SK-N-SH treated with all-trans-retinoic acid at 6 μM for 48 hours (cell line): ENCODE measurements around the gene CD79A.

ENCODE experiments used
- ATAC-seq: fragments of 200-7000 bp; cut with Tn5 transposase; 3 replicates; pipeline ENCODE4 v1.9.1; 2020; ENCODE audit warnings: mild to moderate bottlenecking, moderate library complexity
- ARNTL ChIP-seq: fragments of 450-650 bp; formaldehyde crosslinking; IDR thresholded peaks from 2 replicates; pipeline ENCODE4 v1.5.0; 2020; ENCODE audit warnings: low read depth, mild to moderate bottlenecking, moderate library complexity, borderline replicate concordance
- CREB5 ChIP-seq: fragments of 250-450 bp; sonication (Bioruptor Pico); IDR thresholded peaks from 2 replicates; pipeline ENCODE4 v1.5.1; 2020; ENCODE audit warnings: low read depth, mild to moderate bottlenecking, moderate library complexity
- CSDC2 ChIP-seq: fragments of 250-450 bp; sonication (Bioruptor Pico); IDR thresholded peaks from 2 replicates; pipeline ENCODE4 v1.5.0; 2020; ENCODE audit warnings: mild to moderate bottlenecking, moderate library complexity
- ESRRG ChIP-seq: fragments of 250-450 bp; sonication (Bioruptor Pico); IDR thresholded peaks from 2 replicates; pipeline ENCODE4 v1.6.1; 2021; ENCODE audit warnings: mild to moderate bottlenecking
- GLIS3 ChIP-seq: fragments of 250-450 bp; sonication (Bioruptor Pico); IDR thresholded peaks from 2 replicates; pipeline ENCODE4 v1.5.0; 2020; ENCODE audit warnings: mild to moderate bottlenecking, moderate library complexity
- ISL1 ChIP-seq: fragments of 250-450 bp; sonication (Bioruptor Pico); IDR thresholded peaks from 2 replicates; pipeline ENCODE4 v2.1.2; 2022; ENCODE audit warnings: mild to moderate bottlenecking, moderate library complexity
- OSR1 ChIP-seq: fragments of 250-450 bp; sonication (Bioruptor Pico); IDR thresholded peaks from 2 replicates; pipeline ENCODE4 v1.8.0; 2022; ENCODE audit warnings: moderate library complexity, mild to moderate bottlenecking, inconsistent platforms
- PATZ1 ChIP-seq: fragments of 250-450 bp; sonication (Bioruptor Pico); IDR thresholded peaks from 2 replicates; pipeline ENCODE4 v1.8.0; 2020; ENCODE audit warnings: mild to moderate bottlenecking, moderate library complexity, borderline replicate concordance
- POU6F1 ChIP-seq: fragments of 250-450 bp; sonication (Bioruptor Pico); IDR thresholded peaks from 2 replicates; pipeline ENCODE4 v1.8.0; 2021; ENCODE audit warnings: low read depth, mild to moderate bottlenecking, moderate library complexity, borderline replicate concordance
- PPARA ChIP-seq: fragments of 250-450 bp; sonication (Bioruptor Pico); IDR thresholded peaks from 2 replicates; pipeline ENCODE4 v1.5.0; 2020; ENCODE audit warnings: mild to moderate bottlenecking, borderline replicate concordance
- RARB ChIP-seq: fragments of 250-450 bp; sonication (Bioruptor Pico); IDR thresholded peaks from 2 replicates; pipeline ENCODE4 v1.8.0; 2021; ENCODE audit warnings: mild to moderate bottlenecking, moderate library complexity
- SNAI2 ChIP-seq: fragments of 250-450 bp; sonication (Bioruptor Pico); IDR thresholded peaks from 2 replicates; pipeline ENCODE4 v1.5.0; 2020; ENCODE audit warnings: mild to moderate bottlenecking, moderate library complexity
- TCF4 ChIP-seq: fragments of 250-450 bp; sonication (Bioruptor Pico); IDR thresholded peaks from 2 replicates; pipeline ENCODE4 v1.8.0; 2021; ENCODE audit warnings: mild to moderate bottlenecking, moderate library complexity, borderline replicate concordance
- TOX ChIP-seq: fragments of 250-450 bp; sonication (Bioruptor Pico); IDR thresholded peaks from 2 replicates; pipeline ENCODE4 v1.8.0; 2021; ENCODE audit warnings: mild to moderate bottlenecking, moderate library complexity, borderline replicate concordance
- TSHZ2 ChIP-seq: fragments of 250-450 bp; sonication (Bioruptor Pico); IDR thresholded peaks from 2 replicates; pipeline ENCODE4 v1.5.0; 2020; ENCODE audit warnings: mild to moderate bottlenecking, moderate library complexity
- ZC3H10 ChIP-seq: fragments of 250-450 bp; sonication (Bioruptor Pico); IDR thresholded peaks from 2 replicates; pipeline ENCODE4 v1.5.1; 2021; ENCODE audit warnings: mild to moderate bottlenecking, moderate library complexity
- ZFP3 ChIP-seq: fragments of 250-450 bp; sonication (Bioruptor Pico); IDR thresholded peaks from 2 replicates; pipeline ENCODE4 v1.5.0; 2020; ENCODE audit warnings: mild to moderate bottlenecking, moderate library complexity
- ZFP30 ChIP-seq: fragments of 450-650 bp; formaldehyde crosslinking; IDR thresholded peaks from 2 replicates; pipeline ENCODE4 v1.5.0; 2022; ENCODE audit warnings: mild to moderate bottlenecking, moderate library complexity
- ZNF565 ChIP-seq: fragments of 450-650 bp; formaldehyde crosslinking; conservative IDR thresholded peaks from 2 replicates; pipeline ENCODE4 v1.5.0; 2020; ENCODE audit warnings: low read depth, mild to moderate bottlenecking, moderate library complexity
- ZNF70 ChIP-seq: fragments of 450-650 bp; formaldehyde crosslinking; IDR thresholded peaks from 2 replicates; pipeline ENCODE4 v1.5.0; 2020; ENCODE audit warnings: mild to moderate bottlenecking, moderate library complexity
- ZNF8 ChIP-seq: fragments of 450-650 bp; formaldehyde crosslinking; IDR thresholded peaks from 2 replicates; pipeline ENCODE4 v1.5.0; 2020; ENCODE audit warnings: mild to moderate bottlenecking, moderate library complexity
- TF ChIP-seq, protein P1 (sequence below): fragments of 250-450 bp; sonication (Bioruptor Pico); IDR thresholded peaks from 2 replicates; pipeline ENCODE4 v1.5.1; 2021; ENCODE audit warnings: mild to moderate bottlenecking, moderate library complexity

The CD79A gene

DNA sequence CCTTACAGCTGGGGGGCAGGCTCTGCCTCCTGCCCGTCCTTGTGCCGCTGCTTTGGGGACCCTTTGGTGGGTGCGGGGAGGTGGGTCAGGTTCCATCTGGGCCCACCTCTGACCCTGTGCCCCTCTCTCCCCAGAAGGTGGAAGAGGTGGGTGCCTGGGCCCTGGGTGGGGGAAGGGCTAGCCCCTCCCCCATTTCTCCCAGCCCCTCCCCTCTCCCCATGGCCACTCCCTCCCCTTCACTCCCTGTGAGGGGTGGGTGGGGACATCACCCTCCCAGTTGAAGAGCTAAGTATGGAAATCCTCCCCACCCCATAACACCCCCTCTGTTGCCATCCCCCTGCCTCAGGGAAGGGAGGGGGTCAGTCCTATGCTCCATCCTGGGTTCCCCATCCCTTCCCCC is 20.1 kb downstream of the CD79A start:
- TF ChIP-seq ARNTL (CRISPR knock-in tag) (no peak), ZNF8 (no peak), ZNF565 (no peak), OSR1 (CRISPR knock-in tag) (no peak), CSDC2 (CRISPR knock-in tag) (no peak), ISL1 (no peak), GLIS3 (CRISPR knock-in tag) (no peak), SNAI2 (no peak), ZFP30 (no peak), TCF4 (CRISPR knock-in tag) (no peak), POU6F1 (CRISPR knock-in tag) (no peak), TSHZ2 (CRISPR knock-in tag) (no peak), PPARA (CRISPR knock-in tag) (no peak), TOX (CRISPR knock-in tag) (no peak), RARB (no peak), ZC3H10 (no peak)
- TF ChIP-seq, protein P1, sequence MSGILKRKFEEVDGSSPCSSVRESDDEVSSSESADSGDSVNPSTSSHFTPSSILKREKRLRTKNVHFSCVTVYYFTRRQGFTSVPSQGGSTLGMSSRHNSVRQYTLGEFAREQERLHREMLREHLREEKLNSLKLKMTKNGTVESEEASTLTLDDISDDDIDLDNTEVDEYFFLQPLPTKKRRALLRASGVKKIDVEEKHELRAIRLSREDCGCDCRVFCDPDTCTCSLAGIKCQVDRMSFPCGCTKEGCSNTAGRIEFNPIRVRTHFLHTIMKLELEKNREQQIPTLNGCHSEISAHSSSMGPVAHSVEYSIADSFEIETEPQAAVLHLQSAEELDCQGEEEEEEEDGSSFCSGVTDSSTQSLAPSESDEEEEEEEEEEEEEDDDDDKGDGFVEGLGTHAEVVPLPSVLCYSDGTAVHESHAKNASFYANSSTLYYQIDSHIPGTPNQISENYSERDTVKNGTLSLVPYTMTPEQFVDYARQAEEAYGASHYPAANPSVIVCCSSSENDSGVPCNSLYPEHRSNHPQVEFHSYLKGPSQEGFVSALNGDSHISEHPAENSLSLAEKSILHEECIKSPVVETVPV = no peak
- no peak for ATAC-seq

DNA sequence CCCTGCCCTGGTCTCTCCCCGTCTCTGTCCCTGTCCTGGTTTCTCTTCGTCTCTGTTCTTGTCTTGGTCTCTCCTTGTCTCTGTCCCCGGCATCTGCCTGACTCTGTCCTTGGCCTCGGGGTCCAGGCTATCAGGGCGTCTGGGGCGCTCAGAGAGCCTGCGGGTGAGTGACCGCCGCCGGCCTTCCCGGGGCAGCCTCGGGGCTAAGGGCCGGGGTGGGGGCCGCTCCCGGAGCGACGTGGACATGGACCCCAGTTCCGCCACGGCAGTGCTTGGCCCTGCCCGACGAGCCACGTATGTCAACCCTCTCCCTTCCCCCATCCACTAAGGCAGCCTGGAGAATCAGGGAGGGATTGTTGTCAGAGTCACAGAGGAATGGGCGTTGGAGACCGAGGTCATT is 20.7 kb downstream of the CD79A start:
- TF ChIP-seq CSDC2 (CRISPR knock-in tag) (no peak), ESRRG (CRISPR knock-in tag) (no peak), SNAI2 (no peak), ZNF70 (no peak), ISL1 (no peak), ZNF8 (no peak), ZFP3 (no peak), POU6F1 (CRISPR knock-in tag) (no peak), PATZ1 (CRISPR knock-in tag) (no peak), TSHZ2 (CRISPR knock-in tag) (no peak), TOX (CRISPR knock-in tag) (no peak), PPARA (CRISPR knock-in tag) (no peak), CREB5 (CRISPR knock-in tag) (no peak), ARNTL (CRISPR knock-in tag) (no peak), ZC3H10 (no peak)
- TF ChIP-seq, protein P1 = no peak
- ATAC-seq = no peak
